HFF-Myc (cell line): ENCODE results near the gene COL5A1.

Experiments
- DNase-seq: peaks from one replicate; pipeline ENCODE4 v3.0.0-alpha.2; 2011; ENCODE audit warnings: low read depth; ENCODE audit errors: extremely low read depth
- H3K4me3 ChIP-seq: replicated peaks from 2 replicates; pipeline ENCODE4 v1.5.1; 2011; ENCODE audit warnings: low read depth, mild to moderate bottlenecking, control low read depth, low read length
- TF ChIP-seq, protein P1 (sequence below): IDR thresholded peaks from 2 replicates; pipeline ENCODE4 v1.5.1; 2012; ENCODE audit warnings: mild to moderate bottlenecking, low read depth, low read length, control low read depth; ENCODE audit errors: missing control alignments

The COL5A1 gene

DNA sequence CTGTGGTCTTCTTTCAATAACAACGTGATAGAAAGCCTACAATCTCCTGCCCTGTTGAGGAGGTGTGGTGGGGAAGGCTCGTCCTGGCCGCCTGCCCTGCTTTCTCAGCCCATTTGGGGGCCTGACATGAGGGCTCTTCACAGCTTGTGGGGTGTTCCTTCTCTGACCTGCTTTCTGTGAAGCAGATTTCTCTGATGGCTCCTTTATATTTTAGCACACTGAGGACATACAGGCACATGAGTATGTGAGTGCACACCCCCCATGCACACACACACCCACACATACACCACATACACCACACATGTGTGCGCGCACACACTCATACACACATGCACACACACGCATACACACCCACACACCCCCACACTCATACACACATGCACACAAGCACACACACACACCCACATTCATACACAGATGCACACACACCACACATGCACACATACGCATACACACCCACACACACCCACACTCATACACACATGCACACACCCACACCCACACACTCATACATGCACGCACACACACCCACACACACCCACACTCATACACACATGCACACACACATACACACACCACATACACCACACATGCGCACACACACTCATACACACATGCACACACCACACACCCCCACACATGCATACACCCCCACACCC, 117.5 kb downstream of the COL5A1 start:
- TF ChIP-seq, protein P1, sequence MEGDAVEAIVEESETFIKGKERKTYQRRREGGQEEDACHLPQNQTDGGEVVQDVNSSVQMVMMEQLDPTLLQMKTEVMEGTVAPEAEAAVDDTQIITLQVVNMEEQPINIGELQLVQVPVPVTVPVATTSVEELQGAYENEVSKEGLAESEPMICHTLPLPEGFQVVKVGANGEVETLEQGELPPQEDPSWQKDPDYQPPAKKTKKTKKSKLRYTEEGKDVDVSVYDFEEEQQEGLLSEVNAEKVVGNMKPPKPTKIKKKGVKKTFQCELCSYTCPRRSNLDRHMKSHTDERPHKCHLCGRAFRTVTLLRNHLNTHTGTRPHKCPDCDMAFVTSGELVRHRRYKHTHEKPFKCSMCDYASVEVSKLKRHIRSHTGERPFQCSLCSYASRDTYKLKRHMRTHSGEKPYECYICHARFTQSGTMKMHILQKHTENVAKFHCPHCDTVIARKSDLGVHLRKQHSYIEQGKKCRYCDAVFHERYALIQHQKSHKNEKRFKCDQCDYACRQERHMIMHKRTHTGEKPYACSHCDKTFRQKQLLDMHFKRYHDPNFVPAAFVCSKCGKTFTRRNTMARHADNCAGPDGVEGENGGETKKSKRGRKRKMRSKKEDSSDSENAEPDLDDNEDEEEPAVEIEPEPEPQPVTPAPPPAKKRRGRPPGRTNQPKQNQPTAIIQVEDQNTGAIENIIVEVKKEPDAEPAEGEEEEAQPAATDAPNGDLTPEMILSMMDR = no peak
- H3K4me3 ChIP-seq = no peak overlapping the region
- no peak for DNase-seq

DNA sequence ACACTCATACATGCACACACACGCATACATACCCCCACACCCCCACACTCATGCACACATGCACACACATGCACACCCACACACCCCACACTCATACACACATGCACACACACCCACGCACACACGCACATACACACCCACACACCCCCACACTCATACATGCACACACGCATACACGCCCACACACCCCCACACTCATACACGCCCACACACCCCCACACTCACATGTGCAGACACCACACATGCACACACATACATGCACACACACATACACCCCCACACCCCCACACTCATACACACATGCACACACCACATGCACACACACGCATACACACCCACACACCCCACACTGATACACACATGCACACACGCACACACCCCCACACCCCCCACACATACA, 118.3 kb downstream of the COL5A1 start:
- DNase-seq = no peak
- H3K4me3 ChIP-seq = no peak overlapping the region
- TF ChIP-seq, protein P1 = no peak

DNA sequence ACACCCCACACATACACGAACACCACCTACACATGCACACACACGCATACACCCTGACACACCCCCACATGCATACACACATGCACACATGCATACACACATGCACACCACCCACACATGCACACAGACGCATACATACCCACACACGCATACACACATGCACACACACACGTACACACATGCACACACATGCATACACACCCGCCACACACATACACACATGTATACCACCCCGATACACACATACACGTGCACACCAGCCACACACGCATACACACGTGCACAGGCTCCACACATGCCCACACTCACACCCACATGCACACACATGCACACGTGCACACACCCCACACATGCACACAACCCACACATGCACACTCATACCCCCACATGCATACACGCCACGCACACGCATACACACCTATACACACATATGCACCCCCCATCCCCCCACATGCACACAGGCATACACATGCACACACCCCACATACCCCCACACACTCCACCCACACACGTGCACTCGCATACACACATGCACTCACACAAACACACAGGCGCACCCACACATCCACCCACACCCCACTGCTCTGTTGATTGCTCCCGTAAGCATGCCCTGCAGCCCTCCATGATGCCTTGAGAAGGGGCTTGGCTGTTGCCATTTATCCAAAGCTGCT, 119.3 kb downstream of the COL5A1 start:
- no peak overlapping the region for H3K4me3 ChIP-seq
- no peak for DNase-seq
- TF ChIP-seq, protein P1 = no peak

DNA sequence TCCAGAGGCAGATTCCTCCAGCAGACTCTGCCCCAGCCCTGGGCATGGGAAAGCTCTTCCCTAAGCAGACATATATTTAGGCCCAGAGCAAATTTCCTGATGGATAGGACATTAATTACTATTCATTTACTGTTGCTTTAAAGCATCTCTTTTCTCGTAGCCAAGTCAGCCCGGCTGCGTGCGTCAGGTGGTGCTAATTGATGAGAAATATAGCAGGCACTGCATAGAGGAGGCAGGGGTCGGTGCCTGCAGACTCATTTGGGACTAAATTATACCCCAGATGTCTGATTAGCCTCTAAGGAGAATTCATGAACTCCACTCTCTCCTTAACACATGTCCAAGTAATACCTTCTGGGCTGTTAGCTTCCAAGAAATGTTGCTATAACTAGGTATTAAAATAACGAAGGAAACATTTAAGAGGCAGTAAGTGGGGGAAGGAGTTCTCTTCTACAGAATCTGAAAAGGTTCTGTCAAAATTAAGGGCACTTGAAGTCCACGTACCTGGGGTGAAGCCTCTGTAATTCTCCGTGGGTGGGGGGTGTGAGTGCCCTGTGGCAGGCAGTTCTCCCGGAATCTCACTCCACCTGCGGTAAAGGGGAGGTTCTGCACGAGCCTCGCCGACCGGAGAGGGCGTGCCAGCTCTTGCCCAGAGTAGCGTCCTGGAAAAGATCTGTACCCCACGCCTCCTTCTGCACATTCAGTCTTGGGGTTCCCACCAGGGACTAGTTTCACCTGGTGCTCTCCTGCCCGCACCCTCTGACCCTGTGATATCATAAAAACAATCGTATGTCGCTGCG, 123.1 kb downstream of the COL5A1 start:
- TF ChIP-seq, protein P1 = no peak
- DNase-seq = no peak
- H3K4me3 ChIP-seq = no peak overlapping the region

DNA sequence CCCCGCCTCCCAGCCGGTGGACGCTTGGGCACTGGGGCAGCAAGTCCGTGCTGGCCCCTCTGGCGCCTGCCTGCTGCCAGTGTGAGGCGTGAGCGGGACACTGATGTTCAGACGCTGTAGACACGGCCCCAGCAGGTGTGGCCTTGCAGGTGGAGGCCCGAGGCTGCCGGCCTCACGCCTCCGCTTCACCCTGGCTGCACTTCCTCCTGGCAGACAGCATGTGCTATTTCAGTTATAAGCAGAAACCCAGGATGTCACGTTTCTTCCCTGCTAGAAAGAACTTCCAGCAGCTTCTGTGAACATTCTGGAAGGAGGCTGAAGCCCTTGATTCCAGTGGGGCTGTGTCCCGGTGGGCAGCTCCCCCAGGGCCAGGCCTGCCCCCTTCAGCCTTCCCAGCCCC, 124.2 kb downstream of the COL5A1 start:
- TF ChIP-seq, protein P1 = no peak
- H3K4me3 ChIP-seq = no peak overlapping the region
- DNase-seq = no peak

DNA sequence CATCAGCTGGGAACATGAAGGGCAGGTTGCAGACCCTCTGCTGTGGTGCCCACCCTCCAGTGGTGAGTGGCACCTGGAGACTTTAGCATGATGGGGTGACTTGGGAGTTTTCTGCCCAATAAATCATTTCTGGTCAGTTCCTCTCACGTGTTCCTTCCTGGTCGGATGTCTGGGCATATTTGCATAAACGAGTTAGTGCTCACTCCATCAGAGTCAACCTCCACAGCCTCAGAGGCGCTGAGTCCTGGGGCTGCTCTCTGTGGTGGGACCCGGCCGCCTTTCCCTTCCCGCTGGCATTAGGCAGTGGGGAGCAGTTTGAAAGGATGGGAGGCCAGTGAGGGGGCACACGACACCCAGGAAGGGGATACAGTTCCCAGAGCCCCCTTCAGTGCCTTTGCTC, 125.0 kb downstream of the COL5A1 start:
- H3K4me3 ChIP-seq = no peak overlapping the region
- TF ChIP-seq, protein P1 = no peak
- DNase-seq = no peak
